H1 (cell line): ENCODE data around the gene PAFAH1B1. TPM values are rescaled to one million over a fixed set of nuclear protein-coding genes. Genes with fewer than 3 reads are reported as not detected.

Source experiments
- CTCF ChIA-PET: fragments of 300-600 bp; sonication (Branson Sonifier 250); formaldehyde crosslinking; loops from one replicate; lab custom pipeline; 2021; ENCODE audit not compliant: partially characterized antibody; lab: Charles Lee
- POLR2A ChIA-PET: fragments of 300-600 bp; sonication (Branson Sonifier 250); formaldehyde crosslinking; loops from one replicate; lab custom pipeline; 2021; ENCODE audit warnings: inconsistent platforms; ENCODE audit not compliant: partially characterized antibody; lab: Charles Lee
- DNase-seq, 2 experiments: peaks; one replicate each; pipeline versions ENCODE4 v3.0.0 to v3.0.0-alpha.2; 2010 to 2022; ENCODE audit warnings: low spot score in 2 of 2, low read depth in 1 of 2, mixed read lengths in 1 of 2
- FAIRE-seq: peaks from 2 replicates; lab custom pipeline; 2011; peaks lifted over from hg19 to GRCh38; lab: Jason Lieb, UNC
- H2AFZ ChIP-seq: 2 replicates; pipeline ENCODE4 v1.8.1; 2012; ENCODE audit warnings: low read length, inconsistent platforms
- H2AK5ac ChIP-seq: 2 replicates; pipeline ENCODE4 v1.6.1; 2013; ENCODE audit warnings: low read depth, low read length
- H2BK120ac ChIP-seq: replicated peaks from 2 replicates; pipeline ENCODE3; 2013; ENCODE audit warnings: low read depth, low read length, inconsistent platforms
- H2BK12ac ChIP-seq: 2 replicates; pipeline ENCODE4 v1.6.1; 2013; ENCODE audit warnings: low read depth, low read length
- H2BK15ac ChIP-seq: 2 replicates; pipeline ENCODE4 v1.6.1; 2013; ENCODE audit warnings: low read length
- H2BK20ac ChIP-seq: 2 replicates; pipeline ENCODE4 v1.6.1; 2013; ENCODE audit warnings: low read length
- H2BK5ac ChIP-seq: 2 replicates; pipeline ENCODE4 v1.6.1; 2013; ENCODE audit warnings: low read depth, low read length
- H3K14ac ChIP-seq: 2 replicates; pipeline ENCODE4 v1.6.1; 2013; ENCODE audit warnings: inconsistent platforms; ENCODE audit not compliant: insufficient read length
- H3K18ac ChIP-seq: 2 replicates; pipeline ENCODE4 v1.6.1; 2013; ENCODE audit warnings: low read length; ENCODE audit errors: extremely low read depth
- H3K23ac ChIP-seq: 2 replicates; pipeline ENCODE4 v1.6.1; 2013; ENCODE audit warnings: inconsistent platforms; ENCODE audit not compliant: insufficient read length
- H3K23me2 ChIP-seq: 2 replicates; pipeline ENCODE4 v1.6.1; 2013; ENCODE audit warnings: low read depth, low read length
- H3K27ac ChIP-seq: 2 replicates; pipeline ENCODE4 v1.6.1; 2011; ENCODE audit warnings: low read depth, low read length, inconsistent platforms
- H3K27me3 ChIP-seq, 4 experiments: replicated peaks in 1 of 4; 1 replicate in 1 of 4; 2 replicates in 3 of 4; pipeline versions ENCODE4 v1.6.1 to v1.8.1; 2011 to 2013; ENCODE audit warnings: low read length in 3 of 4, mild to moderate bottlenecking in 3 of 4, inconsistent platforms in 2 of 4, mixed read lengths in 2 of 4, moderate library complexity in 1 of 4; ENCODE audit not compliant: control insufficient read depth in 3 of 4, insufficient read depth in 3 of 4; ENCODE audit errors: extremely low read depth in 1 of 4
- H3K36me3 ChIP-seq, 4 experiments: 2 replicates each; pipeline versions ENCODE4 v1.6.1 to v1.8.1; 2011 to 2013; ENCODE audit warnings: mild to moderate bottlenecking in 4 of 4, low read length in 3 of 4, moderate library complexity in 2 of 4, control low read depth in 1 of 4, inconsistent platforms in 1 of 4; ENCODE audit not compliant: insufficient read depth in 4 of 4, control insufficient read depth in 2 of 4
- H3K4ac ChIP-seq: replicated peaks from 2 replicates; pipeline ENCODE3; 2013; ENCODE audit warnings: low read length, low read depth, mixed read lengths, inconsistent platforms; ENCODE audit not compliant: insufficient read length
- H3K4me1 ChIP-seq, 4 experiments: replicated peaks in 1 of 4; 1 replicate in 1 of 4; 2 replicates in 3 of 4; pipeline versions ENCODE4 v1.6.1 to v1.8.1; 2011 to 2013; ENCODE audit warnings: low read length in 3 of 4, inconsistent platforms in 2 of 4, mixed read lengths in 1 of 4; ENCODE audit not compliant: insufficient read depth in 4 of 4, control insufficient read depth in 3 of 4
- H3K4me2 ChIP-seq, 2 experiments: 2 replicates each; pipeline versions ENCODE4 v1.6.1 to v1.8.1; 2011 to 2013; ENCODE audit warnings: low read depth in 2 of 2, low read length in 2 of 2, control low read depth in 1 of 2, inconsistent platforms in 1 of 2, mild to moderate bottlenecking in 1 of 2; ENCODE audit not compliant: insufficient read depth in 1 of 2
- H3K4me3 ChIP-seq, 4 experiments: fragments of 200-600, 300-600 bp in 1 of 4; sonication (generic), shearing (Covaris generic), sonication (Bioruptor Twin) in 1 of 4; 2 replicates each; pipeline versions ENCODE4 v1.5.1 to v1.8.1; 2011 to 2016; ENCODE audit warnings: low read length in 4 of 4, low read depth in 3 of 4, control low read depth in 2 of 4, inconsistent platforms in 2 of 4, mild to moderate bottlenecking in 2 of 4, mixed read lengths in 1 of 4, moderate library complexity in 1 of 4; ENCODE audit not compliant: insufficient read depth in 2 of 4; ENCODE audit errors: extremely low read depth in 1 of 4
- H3K56ac ChIP-seq: replicated peaks from 2 replicates; pipeline ENCODE3; 2013; ENCODE audit warnings: low read depth, mild to moderate bottlenecking, mixed read lengths, low read length, inconsistent platforms; ENCODE audit not compliant: insufficient read length
- H3K79me1 ChIP-seq: 2 replicates; pipeline ENCODE4 v1.6.1; 2013; ENCODE audit warnings: low read depth, low read length, control low read depth
- H3K79me2 ChIP-seq, 2 experiments: 2 replicates each; pipeline versions ENCODE4 v1.6.1 to v1.8.1; 2012 to 2013; ENCODE audit warnings: low read length in 2 of 2, mild to moderate bottlenecking in 2 of 2, inconsistent platforms in 1 of 2; ENCODE audit not compliant: insufficient read depth in 2 of 2, control insufficient read depth in 1 of 2
- H3K9ac ChIP-seq, 4 experiments: replicated peaks in 1 of 4; 1 replicate in 1 of 4; 2 replicates in 3 of 4; pipeline versions ENCODE4 v1.6.1 to v1.8.1; 2011 to 2013; ENCODE audit warnings: low read depth in 3 of 4, low read length in 3 of 4, control low read depth in 2 of 4, mild to moderate bottlenecking in 2 of 4, moderate library complexity in 2 of 4, inconsistent platforms in 1 of 4; ENCODE audit errors: extremely low read depth in 1 of 4
- H3K9me3 ChIP-seq, 2 experiments: 2 replicates each; pipeline versions ENCODE4 v1.6.1 to v1.8.1; 2012 to 2013; ENCODE audit warnings: mild to moderate bottlenecking in 2 of 2, moderate library complexity in 2 of 2, control low read depth in 1 of 2, inconsistent platforms in 1 of 2, low read depth in 1 of 2, low read length in 1 of 2, mixed read lengths in 1 of 2; ENCODE audit not compliant: insufficient read depth in 2 of 2
- H4K20me1 ChIP-seq, 2 experiments: replicated peaks in 1 of 2; 2 replicates each; pipeline versions ENCODE3 to v1.8.1; 2011 to 2013; ENCODE audit warnings: inconsistent platforms in 2 of 2, low read length in 2 of 2, mild to moderate bottlenecking in 1 of 2; ENCODE audit not compliant: insufficient read depth in 2 of 2, control insufficient read depth in 1 of 2
- H4K5ac ChIP-seq: 2 replicates; pipeline ENCODE4 v1.6.1; 2013; ENCODE audit warnings: low read length, low read depth, mixed read lengths, inconsistent platforms; ENCODE audit not compliant: insufficient read length
- H4K8ac ChIP-seq: 2 replicates; pipeline ENCODE4 v1.8.0; 2013; ENCODE audit warnings: mild to moderate bottlenecking, moderate library complexity, low read length, inconsistent platforms; ENCODE audit not compliant: insufficient read depth; ENCODE audit errors: extremely low read depth
- H4K91ac ChIP-seq: replicated peaks from 2 replicates; pipeline ENCODE3; 2013; ENCODE audit warnings: low read length, mixed read lengths, inconsistent platforms; ENCODE audit not compliant: insufficient read length
- CBX5 ChIP-seq: fragments of 300-800, 300-1000 bp; sonication (generic); IDR thresholded peaks from 2 replicates; pipeline ENCODE4 v1.7.1; 2016; ENCODE audit warnings: antibody characterized with exemption, low read length, low read depth
- HDAC6 ChIP-seq: IDR thresholded peaks from one replicate; pipeline ENCODE4 v1.7.1; 2012; ENCODE audit warnings: low read depth, mild to moderate bottlenecking, inconsistent platforms, low read length, moderate library complexity
- JUND ChIP-seq: IDR thresholded peaks from 2 replicates; pipeline ENCODE4 v1.6.1; 2011; ENCODE audit warnings: mild to moderate bottlenecking, improper control_type of control experiment, low read length
- NRF1 ChIP-seq: IDR thresholded peaks from 2 replicates; pipeline ENCODE4 v1.6.1; 2011; ENCODE audit warnings: mild to moderate bottlenecking, low read depth, low read length, improper control_type of control experiment
- PHF8 ChIP-seq: fragments of 200-600 bp; sonication (generic); conservative IDR thresholded peaks from 2 replicates; pipeline ENCODE4 v1.7.1; 2012; ENCODE audit warnings: low read depth, mild to moderate bottlenecking, inconsistent platforms, low read length, moderate library complexity
- POLR2A ChIP-seq, 2 experiments: IDR thresholded peaks; 1 replicate in 1 of 2; 2 replicates in 1 of 2; pipeline ENCODE4 v1.6.1; 2011; ENCODE audit warnings: low read depth in 2 of 2, low read length in 2 of 2, mild to moderate bottlenecking in 2 of 2; ENCODE audit errors: control extremely low read depth in 1 of 2
- RAD21 ChIP-seq, 2 experiments: IDR thresholded peaks in 1 of 2; conservative IDR thresholded peaks in 1 of 2; 2 replicates each; pipeline ENCODE4 v1.6.1; 2011; ENCODE audit warnings: low read depth in 2 of 2, low read length in 2 of 2, improper control_type of control experiment in 1 of 2, inconsistent platforms in 1 of 2, mild to moderate bottlenecking in 1 of 2, moderate library complexity in 1 of 2
- RBBP5 ChIP-seq: IDR thresholded peaks from 2 replicates; pipeline ENCODE4 v1.7.1; 2012; ENCODE audit warnings: low read depth, mild to moderate bottlenecking, inconsistent platforms, low read length, moderate library complexity, borderline replicate concordance
- RXRA ChIP-seq: IDR thresholded peaks from 2 replicates; pipeline ENCODE4 v1.6.1; 2011; ENCODE audit warnings: low read depth, mild to moderate bottlenecking, low read length, moderate library complexity; ENCODE audit not compliant: insufficient read depth
- SAP30 ChIP-seq: fragments of 300-600 bp; sonication (generic); IDR thresholded peaks from 2 replicates; pipeline ENCODE4 v1.7.1; 2012; ENCODE audit warnings: low read length, moderate library complexity, mild to moderate bottlenecking, inconsistent platforms; ENCODE audit not compliant: insufficient read depth, insufficient replicate concordance
- SIRT6 ChIP-seq: IDR thresholded peaks from one replicate; pipeline ENCODE4 v1.7.1; 2012; ENCODE audit warnings: low read length, inconsistent platforms
- TEAD4 ChIP-seq: IDR thresholded peaks from 2 replicates; pipeline ENCODE4 v1.6.1; 2012; ENCODE audit warnings: low read depth, low read length, inconsistent platforms, mixed read lengths
- WGBS, 2 experiments: shearing (Covaris generic) in 1 of 2; methylation state at CpG; one replicate each; pipeline versions ENCODE4 v1.1.6 to v1.1.7; 2013 to 2015; ENCODE audit warnings: low lambda C conversion rate in 2 of 2, mixed read lengths in 2 of 2, inconsistent platforms in 1 of 2, low coverage in 1 of 2, missing lambda C conversion rate in 1 of 2; ENCODE audit not compliant: insufficient replicate concordance in 2 of 2, insufficient coverage in 1 of 2, insufficient read length in 1 of 2; ENCODE audit errors: extremely low coverage in 1 of 2, missing lambda C conversion rate in 1 of 2; 5-methylcytosine and 5-hydroxymethylcytosine counted together
- polyA plus RNA-seq, 7 experiments: library from polyadenylated mRNA; depleted of rRNA in 3 of 7; stranded (reverse) in 5 of 7; unstranded in 2 of 7; fragments of >200 nt in 5 of 7; fragments of 200-250 nt in 2 of 7; gene quantifications; 1 replicate in 5 of 7; 2 replicates in 1 of 7; 4 replicates in 1 of 7; pipeline versions ENCODE4 v1.2.1 to v1.2.3, GENCODE V29; 2011 to 2013; ENCODE audit warnings: missing spikeins in 2 of 7, mixed read lengths in 2 of 7
- total RNA-seq: library from RNA; stranded (reverse); fragmentation: NEBNext Ultra II Directional; extraction: Animal tissue kit (Norgen Biotek cat#: 25700); gene quantifications from 2 replicates; pipeline ENCODE4 v1.2.1, GENCODE V29; 2021
- TF ChIP-seq, protein P1 (sequence below): IDR thresholded peaks from 2 replicates; pipeline ENCODE4 v1.6.1; 2011; ENCODE audit warnings: low read length, improper control_type of control experiment

The PAFAH1B1 gene
- total and polyA plus RNA-seq, 2 of the 8 experiments (the other 6 are each of a cell fraction or from before 2014, with no cell fraction given): 42.0 to 152 TPM

DNA sequence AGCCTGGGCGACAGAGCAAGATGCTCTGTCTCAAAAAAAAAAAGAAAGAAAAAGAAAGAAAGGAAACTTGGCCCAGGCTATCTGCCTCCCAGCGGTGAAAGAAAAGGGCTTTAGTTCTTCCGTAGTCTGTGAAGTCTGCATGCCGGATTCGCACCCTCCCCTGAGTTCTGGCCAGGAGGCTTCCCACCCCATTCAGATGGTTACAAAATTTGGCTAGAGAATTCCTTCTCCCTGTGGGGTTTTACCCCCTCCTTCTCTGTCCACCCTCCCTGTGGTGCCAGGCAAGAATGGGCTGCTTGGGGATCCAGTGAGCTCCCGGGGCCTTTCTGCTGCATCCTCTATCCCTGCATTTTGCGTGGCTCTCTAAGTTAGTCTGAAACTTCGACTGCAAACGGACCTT is 37.8 kb downstream of the PAFAH1B1 start:
- no peak overlapping the region for H3K4ac ChIP-seq
- ChIA-PET CTCF (no interaction called here), POLR2A (no interaction called here)
- H3K14ac ChIP-seq: no peak overlapping the region
- no peak overlapping the region for H2AFZ ChIP-seq
- peaks cover 8 to 17% of the 10 kb centered on the region in 2 experiments for H4K20me1 ChIP-seq
- H3K4me2 ChIP-seq: peak overlapping the region in 1 of 2 experiments; percentile 16; a peak in 2 of 4 replicates
- H2AK5ac ChIP-seq: no peak overlapping the region
- 48% methylated on average over 6 of the region's 9 CpGs; no CpG with 5 or more reads in 1 of the 2 experiments for WGBS, 2 experiments
- H3K9me3 ChIP-seq: 0 out of 4 replicates have a peak, but pooled peaks cover 0 to 4% of the 10 kb centered on the region in 2 experiments
- H3K23ac ChIP-seq: no peak overlapping the region
- no peak overlapping the region for H4K5ac ChIP-seq
- H3K27me3 ChIP-seq: no peaks in the 10 kb centered on the region
- H3K9ac ChIP-seq: no peak overlapping the region
- DNase-seq (no peak), FAIRE-seq (no peak)
- peaks cover 5 to 100% of the 10 kb centered on the region in 2 experiments for H3K79me2 ChIP-seq
- peaks cover 3% of the 10 kb centered on the region; the same call in 1 of the 2 replicates for H3K79me1 ChIP-seq
- H4K91ac ChIP-seq: no peak overlapping the region
- H3K23me2 ChIP-seq: no peaks in the 10 kb centered on the region
- no peak overlapping the region; the same call in 1 of the 2 replicates for H3K18ac ChIP-seq
- H2BK120ac ChIP-seq: no peak overlapping the region
- no peaks in the 10 kb centered on the region for H3K36me3 ChIP-seq
- H2BK15ac ChIP-seq: no peak overlapping the region
- H2BK20ac ChIP-seq: no peak overlapping the region
- no peak overlapping the region for H2BK5ac ChIP-seq
- H4K8ac ChIP-seq: no peak overlapping the region
- no peak overlapping the region for H3K27ac ChIP-seq
- no peak overlapping the region for H2BK12ac ChIP-seq
- peaks cover 0 to 9% (median 2%) of the 10 kb centered on the region in 4 experiments; a peak in 3 of 7 replicates for H3K4me1 ChIP-seq
- no peak overlapping the region for H3K4me3 ChIP-seq
- no peak overlapping the region for H3K56ac ChIP-seq
- no peak for TF ChIP-seq RAD21 (IDR thresholded peaks at IDR 0.05 in 1 of 2, conservative IDR thresholded peaks at IDR 0.05 in 1 of 2; ENCODE audit: low read depth in 2 of 2, low read length in 2 of 2)
- TF ChIP-seq SAP30: no peak
- no peak for TF ChIP-seq PHF8
- no peak for TF ChIP-seq CBX5
- TF ChIP-seq, protein P1, sequence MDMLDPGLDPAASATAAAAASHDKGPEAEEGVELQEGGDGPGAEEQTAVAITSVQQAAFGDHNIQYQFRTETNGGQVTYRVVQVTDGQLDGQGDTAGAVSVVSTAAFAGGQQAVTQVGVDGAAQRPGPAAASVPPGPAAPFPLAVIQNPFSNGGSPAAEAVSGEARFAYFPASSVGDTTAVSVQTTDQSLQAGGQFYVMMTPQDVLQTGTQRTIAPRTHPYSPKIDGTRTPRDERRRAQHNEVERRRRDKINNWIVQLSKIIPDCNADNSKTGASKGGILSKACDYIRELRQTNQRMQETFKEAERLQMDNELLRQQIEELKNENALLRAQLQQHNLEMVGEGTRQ: no peak
- no peak for TF ChIP-seq SIRT6
- no peak for TF ChIP-seq NRF1
- TF ChIP-seq RBBP5: no peak
- TF ChIP-seq TEAD4: no peak
- TF ChIP-seq JUND: no peak
- TF ChIP-seq HDAC6: no peak
- no peak for TF ChIP-seq RXRA
- no peak for TF ChIP-seq POLR2A (IDR thresholded peaks at IDR 0.05; ENCODE audit: control extremely low read depth in 1 of 2, low read depth in 2 of 2, low read length in 2 of 2)
